RWPE2 (cell line): ENCODE results near the gene RASAL1.

ENCODE experiments used
- ATAC-seq: fragments of 200-7000 bp; cut with Tn5 transposase; 3 replicates; pipeline ENCODE4 v1.9.1; 2021; ENCODE audit warnings: low read depth
- DNase-seq: peaks from one replicate; pipeline ENCODE4 v3.0.0-alpha.2; 2020; ENCODE audit warnings: low spot score
- H3K27ac ChIP-seq: fragments of 450-650 bp; 2 replicates; pipeline ENCODE4 v1.5.1; 2017; ENCODE audit warnings: mild to moderate bottlenecking; ENCODE audit not compliant: poor library complexity, severe bottlenecking
- H3K27me3 ChIP-seq: fragments of 250-450 bp; sonication (Bioruptor Pico); 2 replicates; pipeline ENCODE4 v1.5.1; 2021; ENCODE audit warnings: mild to moderate bottlenecking, moderate library complexity; ENCODE audit not compliant: insufficient read depth, poor library complexity, severe bottlenecking
- H3K36me3 ChIP-seq: fragments of 250-450 bp; sonication (Bioruptor Pico); 2 replicates; pipeline ENCODE4 v1.5.1; 2020; ENCODE audit warnings: low read depth, mild to moderate bottlenecking, moderate library complexity
- H3K4me1 ChIP-seq: fragments of 250-450 bp; sonication (Bioruptor Pico); 2 replicates; pipeline ENCODE4 v1.5.1; 2021; ENCODE audit warnings: mild to moderate bottlenecking, moderate library complexity; ENCODE audit not compliant: insufficient read depth, poor library complexity, severe bottlenecking
- H3K4me3 ChIP-seq: fragments of 250-450 bp; sonication (Bioruptor Pico); 2 replicates; pipeline ENCODE4 v1.5.1; 2021; ENCODE audit warnings: mild to moderate bottlenecking, moderate library complexity; ENCODE audit not compliant: severe bottlenecking
- H3K9me3 ChIP-seq: fragments of 250-450 bp; sonication (Bioruptor Pico); 2 replicates; pipeline ENCODE4 v1.5.1; 2021; ENCODE audit warnings: mild to moderate bottlenecking, moderate library complexity; ENCODE audit not compliant: severe bottlenecking
- CTCF ChIP-seq: fragments of 450-650 bp; IDR thresholded peaks from one replicate; pipeline ENCODE4 v1.5.1; 2017; ENCODE audit warnings: mild to moderate bottlenecking, moderate library complexity; ENCODE audit not compliant: poor library complexity, severe bottlenecking

RASAL1 gene

GRCh38 chr12:113181975-113182374 is 46.4 kb upstream of the RASAL1 start:
- Histone ChIP-seq H3K4me3 (no peak overlapping the region), H3K9me3 (no peaks in the 10 kb centered on the region), H3K36me3 (peaks cover 62% of the 10 kb centered on the region), H3K4me1 (peaks cover 3% of the 10 kb centered on the region), H3K27ac (no peak overlapping the region), H3K27me3 (no peaks in the 10 kb centered on the region)
- DNase-seq, result no peak
- ATAC-seq, result no peak
- TF ChIP-seq CTCF, result no peak

GRCh38 chr12:113180333-113180732 is 44.8 kb upstream of the RASAL1 start:
- no peak for TF ChIP-seq CTCF
- H3K4me1 ChIP-seq, result peaks cover 3% of the 10 kb centered on the region
- no peaks in the 10 kb centered on the region for H3K27me3 ChIP-seq
- DNase-seq (no peak), ATAC-seq (no peak)
- H3K36me3 ChIP-seq, result peaks cover 69% of the 10 kb centered on the region
- no peak overlapping the region for H3K4me3 ChIP-seq
- no peak overlapping the region for H3K27ac ChIP-seq
- H3K9me3 ChIP-seq, result no peaks in the 10 kb centered on the region

- H3K27ac ChIP-seq, result no peak overlapping the region
- DNase-seq, result no peak
- no peaks in the 10 kb centered on the region for H3K9me3 ChIP-seq
- no peaks in the 10 kb centered on the region for H3K27me3 ChIP-seq
- ATAC-seq, result no peak
- no peak for TF ChIP-seq CTCF
- H3K36me3 ChIP-seq, result peaks cover 71% of the 10 kb centered on the region
- H3K4me3 ChIP-seq, result no peak overlapping the region
- H3K4me1 ChIP-seq, result no peaks in the 10 kb centered on the region
Observed at GRCh38 chr12:113179023-113179422, 43.5 kb upstream of the RASAL1 start.

- H3K4me3 ChIP-seq, result no peak overlapping the region
- TF ChIP-seq CTCF, result peak; percentile 95
- no peaks in the 10 kb centered on the region for H3K27me3 ChIP-seq
- H3K27ac ChIP-seq, result no peak overlapping the region
- no peaks in the 10 kb centered on the region for H3K4me1 ChIP-seq
- DNase-seq (no peak), ATAC-seq (peak; percentile 70)
- H3K36me3 ChIP-seq, result peaks cover 88% of the 10 kb centered on the region
- H3K9me3 ChIP-seq, result no peaks in the 10 kb centered on the region
Observed at GRCh38 chr12:113174461-113175384, 39.2 kb upstream of the RASAL1 start.
